Kidney epithelial cell (primary cell): Measurements from ENCODE around the gene FRY. TPM values are rescaled to one million over a fixed set of nuclear protein-coding genes. Genes with fewer than 3 reads are reported as not detected.

Source experiments
- DNase-seq: peaks from one replicate; pipeline ENCODE4 v3.0.0-alpha.2; 2010; ENCODE audit warnings: low read depth
- H3K27me3 ChIP-seq: 2 replicates; pipeline ENCODE4 v1.6.0; 2011; ENCODE audit warnings: low read length; ENCODE audit not compliant: control insufficient read depth, insufficient read depth
- H3K36me3 ChIP-seq: 2 replicates; pipeline ENCODE4 v1.5.1; 2011; ENCODE audit warnings: low read length; ENCODE audit not compliant: control insufficient read depth, insufficient read depth
- H3K4me3 ChIP-seq: 2 replicates; pipeline ENCODE4 v1.5.1; 2011; ENCODE audit warnings: low read depth, mild to moderate bottlenecking, control low read depth, low read length
- total RNA-seq: library from RNA; depleted of rRNA; stranded (reverse); fragments of >200 nt; gene quantifications from 2 replicates; pipeline ENCODE4 v1.2.3, GENCODE V29; 2015
- TF ChIP-seq, protein P1 (sequence below): IDR thresholded peaks from 2 replicates; pipeline ENCODE4 v1.5.1; 2011; ENCODE audit warnings: mild to moderate bottlenecking, moderate library complexity, low read length, control low read depth, inconsistent platforms; ENCODE audit not compliant: insufficient read depth, poor library complexity, severe bottlenecking

Gene FRY
- total RNA-seq, 1 donor from 2014 or later: 6.7 TPM

DNA sequence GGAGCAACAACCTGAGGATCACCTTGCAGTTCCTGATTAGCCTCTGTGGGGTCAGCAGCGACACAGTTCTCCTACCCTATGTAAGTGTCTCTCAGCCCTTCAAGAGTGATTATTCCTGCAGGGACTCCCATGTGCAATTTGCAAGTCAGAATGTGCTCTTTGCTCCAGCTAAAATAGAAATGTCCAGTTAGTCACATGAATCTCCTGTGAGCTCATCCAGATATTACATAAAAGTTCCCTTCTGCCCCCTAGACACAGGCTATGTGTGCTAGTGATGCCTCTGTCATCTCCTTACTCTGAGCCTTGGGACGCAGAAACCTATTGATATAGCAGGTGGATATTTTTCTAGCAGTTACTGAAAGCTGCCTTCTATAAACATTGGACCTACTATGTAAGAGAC, 178.1 kb downstream of the FRY start:
- TF ChIP-seq, protein P1, sequence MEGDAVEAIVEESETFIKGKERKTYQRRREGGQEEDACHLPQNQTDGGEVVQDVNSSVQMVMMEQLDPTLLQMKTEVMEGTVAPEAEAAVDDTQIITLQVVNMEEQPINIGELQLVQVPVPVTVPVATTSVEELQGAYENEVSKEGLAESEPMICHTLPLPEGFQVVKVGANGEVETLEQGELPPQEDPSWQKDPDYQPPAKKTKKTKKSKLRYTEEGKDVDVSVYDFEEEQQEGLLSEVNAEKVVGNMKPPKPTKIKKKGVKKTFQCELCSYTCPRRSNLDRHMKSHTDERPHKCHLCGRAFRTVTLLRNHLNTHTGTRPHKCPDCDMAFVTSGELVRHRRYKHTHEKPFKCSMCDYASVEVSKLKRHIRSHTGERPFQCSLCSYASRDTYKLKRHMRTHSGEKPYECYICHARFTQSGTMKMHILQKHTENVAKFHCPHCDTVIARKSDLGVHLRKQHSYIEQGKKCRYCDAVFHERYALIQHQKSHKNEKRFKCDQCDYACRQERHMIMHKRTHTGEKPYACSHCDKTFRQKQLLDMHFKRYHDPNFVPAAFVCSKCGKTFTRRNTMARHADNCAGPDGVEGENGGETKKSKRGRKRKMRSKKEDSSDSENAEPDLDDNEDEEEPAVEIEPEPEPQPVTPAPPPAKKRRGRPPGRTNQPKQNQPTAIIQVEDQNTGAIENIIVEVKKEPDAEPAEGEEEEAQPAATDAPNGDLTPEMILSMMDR: no peak
- Histone ChIP-seq H3K36me3 (no peaks in the 10 kb centered on the region), H3K27me3 (no peaks in the 10 kb centered on the region), H3K4me3 (no peak overlapping the region)
- DNase-seq: no peak

DNA sequence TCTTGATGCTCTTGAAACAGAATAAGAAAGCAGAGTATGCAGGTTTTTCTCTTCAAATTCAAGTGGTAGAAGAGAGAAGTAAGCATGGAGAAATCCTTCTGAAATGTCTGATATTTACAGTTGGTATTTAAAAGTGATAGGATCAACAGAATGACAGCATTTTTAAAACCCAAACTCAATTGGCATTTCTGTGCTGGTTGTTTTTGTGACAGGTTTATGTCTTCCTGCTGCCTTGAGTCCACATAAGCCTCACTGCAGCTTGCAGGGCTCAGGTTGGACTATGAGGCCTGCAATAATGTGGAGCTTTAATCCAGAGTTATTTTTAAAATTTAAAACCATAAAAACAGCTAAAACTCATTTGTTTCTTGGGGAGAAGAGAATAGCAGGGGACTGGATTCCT, 178.5 kb downstream of the FRY start:
- Histone ChIP-seq H3K36me3 (no peaks in the 10 kb centered on the region), H3K4me3 (no peak overlapping the region), H3K27me3 (no peaks in the 10 kb centered on the region)
- DNase-seq: no peak
- TF ChIP-seq, protein P1: no peak

DNA sequence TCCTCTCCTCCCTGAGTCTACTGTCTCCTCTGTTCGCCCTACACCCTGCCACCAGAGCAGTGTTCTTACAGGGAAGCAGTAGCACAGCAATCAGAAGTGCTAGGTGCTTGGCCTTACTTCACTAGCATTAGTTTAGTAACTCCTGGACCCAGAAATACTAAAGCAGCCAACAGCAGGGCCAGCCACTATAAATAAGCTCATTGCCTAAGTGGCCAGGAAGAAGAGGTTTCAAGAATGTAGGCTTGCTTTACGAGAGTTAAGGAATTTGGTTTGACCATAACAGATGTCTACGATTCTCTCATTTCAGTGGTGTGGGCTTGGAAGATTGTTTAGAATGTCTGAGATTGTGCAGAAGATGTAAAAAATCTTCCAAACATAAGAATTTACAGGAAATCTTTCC, 180.2 kb downstream of the FRY start:
- DNase-seq: no peak
- Histone ChIP-seq H3K27me3 (no peaks in the 10 kb centered on the region), H3K36me3 (no peaks in the 10 kb centered on the region), H3K4me3 (no peak overlapping the region)
- TF ChIP-seq, protein P1: no peak

DNA sequence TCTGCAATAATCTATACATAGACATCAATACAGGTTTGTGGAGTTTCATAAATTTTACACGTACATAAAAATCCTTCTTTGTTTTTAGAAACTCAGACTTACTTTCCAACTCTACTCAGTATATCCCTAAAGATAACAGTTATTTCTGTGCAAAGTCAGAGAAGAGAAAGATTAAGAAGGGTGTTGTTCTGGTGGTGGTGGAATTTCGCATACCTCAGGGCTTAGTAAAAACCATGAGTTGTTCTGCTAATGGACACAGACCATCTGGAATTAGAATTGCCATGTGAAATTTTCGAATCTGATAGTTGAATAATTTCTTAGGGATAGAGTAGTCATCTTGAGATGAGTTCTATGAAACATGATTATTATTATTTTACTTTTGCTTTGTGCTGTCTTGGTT, 180.8 kb downstream of the FRY start:
- no peaks in the 10 kb centered on the region for H3K27me3 ChIP-seq
- no peaks in the 10 kb centered on the region for H3K36me3 ChIP-seq
- DNase-seq: no peak
- no peak overlapping the region for H3K4me3 ChIP-seq
- TF ChIP-seq, protein P1: no peak

DNA sequence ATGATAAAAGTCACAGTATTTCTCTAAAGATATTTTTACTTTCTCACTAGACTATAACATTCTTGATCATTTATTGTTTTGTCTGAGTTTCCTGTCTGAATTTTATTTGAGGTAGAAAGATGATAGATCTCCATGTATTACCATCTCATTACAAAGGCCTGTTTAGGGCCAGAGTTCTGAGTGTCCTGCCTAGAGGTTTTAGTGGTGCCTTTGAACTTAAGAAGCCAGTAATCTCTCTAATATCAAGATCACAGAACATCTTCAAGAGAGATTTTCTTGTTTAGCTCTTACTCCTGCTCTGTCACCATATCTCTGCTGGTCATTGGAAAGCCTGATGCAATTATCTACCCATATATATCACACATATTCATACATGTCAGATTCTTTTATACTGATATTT, 182.1 kb downstream of the FRY start:
- Histone ChIP-seq H3K36me3 (no peaks in the 10 kb centered on the region), H3K27me3 (no peaks in the 10 kb centered on the region), H3K4me3 (no peak overlapping the region)
- TF ChIP-seq, protein P1: no peak
- no peak for DNase-seq

DNA sequence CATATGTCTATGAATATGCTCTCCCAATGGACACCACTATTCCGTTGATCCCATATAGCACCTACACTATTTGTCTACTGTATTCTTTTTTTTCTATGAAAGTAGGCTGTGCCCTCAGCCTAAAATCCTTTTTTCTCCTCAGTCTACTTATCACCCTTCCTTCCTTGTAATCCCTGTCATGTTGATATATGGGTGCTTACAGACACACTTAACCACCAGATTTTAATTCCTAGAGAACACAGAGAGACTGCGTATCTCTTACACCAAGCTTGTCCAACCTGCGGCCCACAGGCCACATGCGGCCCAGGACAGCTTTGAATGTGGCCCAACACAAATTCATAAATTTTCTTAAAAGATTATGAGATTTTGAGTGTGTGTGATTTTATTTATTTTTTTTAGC, 182.5 kb downstream of the FRY start:
- TF ChIP-seq, protein P1: no peak
- no peak for DNase-seq
- no peaks in the 10 kb centered on the region for H3K27me3 ChIP-seq
- H3K4me3 ChIP-seq: no peak overlapping the region
- H3K36me3 ChIP-seq: no peaks in the 10 kb centered on the region
